Measurements from ENCODE around the gene SRR.
"Not testable (repeated sequence)": the region's sequence is repeated elsewhere in the genome, so short reads cannot be mapped to it uniquely, and the experiment has no call there.

The SRR gene

GRCh38 chr17:2303204-2304188 lies at the start of gene SRR, which contains the start of gene SMG6:
TSS of gene SRR (plus strand) at chr17:2303950. CDS start at chr17:2315561, 11,611 bp downstream.
TSS of gene SMG6 (minus strand) at chr17:2303785. CDS start at chr17:2303720, 65 bp downstream.
- peak; percentile 92 for DNase-seq

GRCh38 chr17:2258830-2259229 lies 44.9 kb upstream of the SRR start:
- not testable (repeated sequence) for DNase-seq

GRCh38 chr17:2259769-2260536 lies 43.8 kb upstream of the SRR start:
- no peak for DNase-seq

GRCh38 chr17:2262135-2262587 lies 41.6 kb upstream of the SRR start:
- DNase-seq: no peak

GRCh38 chr17:2263183-2264066 lies 40.3 kb upstream of the SRR start:
- no peak for DNase-seq

GRCh38 chr17:2264067-2264860 lies 39.5 kb upstream of the SRR start:
- peak; percentile 9 for DNase-seq

GRCh38 chr17:2265166-2265565 lies 38.6 kb upstream of the SRR start:
- DNase-seq: not testable (repeated sequence)

- no peak for DNase-seq
These were observed 37.5 kb upstream of the SRR start for GRCh38 chr17:2266045-2266864.

- DNase-seq: no peak
These were observed 36.9 kb upstream of the SRR start for GRCh38 chr17:2266865-2267228.

- no peak for DNase-seq
These were observed 36.4 kb upstream of the SRR start for GRCh38 chr17:2267354-2267753.

- no peak for DNase-seq
These were observed 31.6 kb upstream of the SRR start for GRCh38 chr17:2271985-2272702.

GRCh38 chr17:2274414-2274813 lies 29.3 kb upstream of the SRR start:
- no peak for DNase-seq

- no peak for DNase-seq
These were observed 28.0 kb upstream of the SRR start for GRCh38 chr17:2275722-2276121.

- DNase-seq: no peak
These were observed 26.1 kb upstream of the SRR start for GRCh38 chr17:2277429-2278170.

GRCh38 chr17:2279707-2280106 lies 24.0 kb upstream of the SRR start:
- no peak for DNase-seq

- DNase-seq: peak; percentile 35
These were observed 21.4 kb upstream of the SRR start for GRCh38 chr17:2282297-2282873.

GRCh38 chr17:2283302-2283701 lies 20.4 kb upstream of the SRR start:
- no peak for DNase-seq

- DNase-seq: no peak
These were observed 13.8 kb upstream of the SRR start for GRCh38 chr17:2289878-2290478.

GRCh38 chr17:2292100-2292499 lies 11.7 kb upstream of the SRR start:
- DNase-seq: no peak
